Coronary artery (tissue), 2 donors: ENCODE data around the gene SSU72.
"Not testable (repeated sequence)": the region's sequence is repeated elsewhere in the genome, so short reads cannot be mapped to it uniquely, and the experiment has no call there.

Source experiments
- DNase-seq: peaks from one replicate; pipeline ENCODE4 v3.0.0-alpha.2; 2017; ENCODE audit warnings: low spot score
- H3K27ac ChIP-seq, 2 donors: fragments of 200-600 bp; sonication (generic); one replicate each; pipeline ENCODE4 v1.5.1; 2016 to 2019
- H3K4me3 ChIP-seq: fragments of 200-600 bp; sonication (generic); 2 replicates; pipeline ENCODE4 v1.5.1; 2016; ENCODE audit warnings: mild to moderate bottlenecking, moderate library complexity
- CTCF ChIP-seq: fragments of 200-600 bp; sonication (generic); IDR thresholded peaks from one replicate; pipeline ENCODE4 v1.5.1; 2019; ENCODE audit warnings: antibody characterized with exemption

SSU72 gene

GRCh38 chr1:1517973-1518620 is 56.6 kb downstream of the SSU72 start:
- H3K27ac ChIP-seq: no peak overlapping the region
- no peak for DNase-seq
- no peak for TF ChIP-seq CTCF
- H3K4me3 ChIP-seq: no peak overlapping the region

DNA sequence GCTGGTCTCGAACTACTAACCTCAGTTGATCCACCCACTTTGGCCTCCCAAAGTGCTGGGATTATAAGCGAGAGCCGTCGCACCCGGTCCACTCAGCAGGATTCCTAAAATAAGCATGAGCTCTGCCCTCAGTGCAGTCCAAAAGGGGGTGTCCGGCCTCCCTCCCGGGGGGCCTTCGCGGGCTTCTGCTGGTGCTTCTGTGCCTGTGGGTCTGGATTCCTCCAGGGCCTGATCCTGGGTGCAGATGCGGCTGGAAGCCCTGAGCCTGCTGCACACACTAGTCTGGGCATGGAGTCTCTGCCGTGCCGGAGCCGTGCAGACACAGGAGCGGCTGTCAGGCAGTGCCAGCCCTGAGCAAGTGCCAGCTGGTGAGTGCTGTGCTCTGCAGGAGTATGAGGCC is 57.7 kb downstream of the SSU72 start:
- not testable (repeated sequence) for H3K27ac ChIP-seq, H3K4me3 ChIP-seq, DNase-seq

- not testable (repeated sequence) for H3K4me3 ChIP-seq, DNase-seq, H3K27ac ChIP-seq
These were observed 60.3 kb downstream of the SSU72 start for GRCh38 chr1:1514376-1514775.

- not testable (repeated sequence) for DNase-seq
These were observed 61.0 kb downstream of the SSU72 start for GRCh38 chr1:1513675-1514074.

GRCh38 chr1:1512425-1512824 is 62.2 kb downstream of the SSU72 start:
- Histone ChIP-seq H3K4me3 (peak overlapping the region; percentile 79), H3K27ac (peak overlapping the region in 1 of 2 donors; percentile 91)
- not testable (repeated sequence) for DNase-seq

More at GRCh38 chr1:1513675-1514074, 61.0 kb downstream of the SSU72 start:
- not testable (repeated sequence) for H3K27ac ChIP-seq, H3K4me3 ChIP-seq

DNA sequence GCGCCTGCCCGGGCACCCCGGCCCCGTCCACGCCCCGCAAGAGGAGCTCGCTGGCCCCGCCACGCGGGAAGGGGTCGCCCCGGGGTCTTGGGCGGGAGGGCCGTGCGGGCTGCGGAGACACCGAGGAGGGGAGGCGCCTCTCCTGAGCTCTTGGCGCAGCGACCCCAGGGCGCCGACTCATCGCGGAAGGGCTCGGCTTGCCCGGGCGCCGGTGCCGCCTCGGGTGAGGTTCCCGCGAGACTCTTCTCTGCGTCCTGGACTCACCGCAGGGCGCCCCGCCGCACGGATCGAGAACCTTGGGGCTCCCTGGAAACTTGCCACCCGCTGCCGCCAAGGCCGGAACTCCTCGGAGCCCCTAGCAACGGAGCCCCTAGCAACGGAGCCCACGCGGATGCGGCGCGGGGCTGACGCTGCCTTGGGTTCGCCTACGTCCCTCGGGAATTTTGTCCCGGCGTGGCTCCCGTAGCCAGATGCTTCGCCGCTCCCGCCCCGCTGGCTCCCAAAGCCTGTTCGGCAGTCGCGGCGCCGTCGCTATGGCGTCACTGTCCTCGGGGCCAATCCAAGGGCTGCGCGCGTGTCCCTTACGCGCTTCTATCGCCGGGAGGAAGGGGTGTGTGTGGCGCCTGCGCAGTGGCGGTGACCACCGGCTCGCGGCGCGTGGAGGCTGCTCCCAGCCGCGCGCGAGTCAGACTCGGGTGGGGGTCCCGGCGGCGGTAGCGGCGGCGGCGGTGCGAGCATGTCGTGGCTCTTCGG is 63.0 kb downstream of the SSU72 start, which contains the start of gene ATAD3A:
Gene ATAD3A, plus strand, starts transcription at position 630 of the 753 bp plus-strand sequence. Its CDS starts 107 bp downstream, at position 737.
- DNase-seq: peak; percentile 97
- Histone ChIP-seq H3K4me3 (peak within 1 kb of the TSS; percentile 79), H3K27ac (peak within 1 kb of the TSS; percentile 87 to 91)
- TF ChIP-seq CTCF: no peak

DNA sequence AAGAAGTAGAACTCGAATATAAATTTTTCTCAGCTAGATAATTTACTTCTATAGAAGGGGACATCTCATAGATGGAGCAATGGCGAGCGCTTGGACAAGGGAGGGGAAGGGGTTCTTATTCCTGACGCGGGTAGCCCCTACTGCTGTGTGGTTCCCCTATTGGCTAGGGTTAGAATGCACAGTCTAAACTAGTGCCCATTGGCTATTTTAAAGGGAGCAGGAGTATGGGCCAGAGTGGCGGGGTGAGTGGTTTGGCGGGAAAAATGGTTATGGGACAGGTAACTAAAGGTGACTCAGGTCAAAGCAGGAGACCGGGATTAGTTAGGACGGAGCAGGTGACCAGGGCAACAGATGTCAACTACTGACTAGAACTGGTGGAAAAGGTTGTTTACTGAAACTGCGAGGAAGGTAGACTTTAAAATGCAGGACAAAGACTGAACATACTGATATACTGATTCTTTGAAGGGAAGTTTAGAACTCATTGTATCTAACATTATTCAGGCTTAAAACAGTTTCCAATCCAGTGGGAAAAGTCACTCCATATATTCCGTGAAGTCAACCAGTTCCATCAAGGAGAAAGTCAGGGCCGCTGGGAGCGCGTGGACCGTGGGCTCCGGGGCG is 63.6 kb downstream of the SSU72 start:
- no peak for TF ChIP-seq CTCF
- Histone ChIP-seq H3K4me3 (peak overlapping the region; percentile 79), H3K27ac (peak overlapping the region; percentile 87 to 91)
- DNase-seq: no peak

DNA sequence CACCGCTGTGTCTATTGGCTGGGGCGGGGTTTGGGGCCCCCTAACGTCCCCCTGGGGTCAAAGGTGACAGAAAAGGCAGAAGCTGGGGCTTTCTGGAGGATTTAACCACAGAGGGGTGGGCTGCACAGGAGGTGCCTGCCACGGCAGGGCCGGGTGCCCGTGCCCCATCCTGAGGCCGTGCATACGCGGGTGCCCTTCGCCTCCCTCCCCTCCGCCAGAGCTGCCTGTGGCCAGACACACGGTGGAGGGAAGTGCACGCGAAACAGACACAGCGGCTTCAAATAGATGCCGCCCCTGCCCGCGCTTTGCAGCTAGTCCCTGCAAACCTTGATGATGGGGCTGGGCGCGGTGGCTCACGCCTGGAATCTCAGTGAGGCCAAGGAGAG is 65.2 kb downstream of the SSU72 start:
- H3K27ac ChIP-seq, H3K4me3 ChIP-seq, DNase-seq: not testable (repeated sequence)

DNA sequence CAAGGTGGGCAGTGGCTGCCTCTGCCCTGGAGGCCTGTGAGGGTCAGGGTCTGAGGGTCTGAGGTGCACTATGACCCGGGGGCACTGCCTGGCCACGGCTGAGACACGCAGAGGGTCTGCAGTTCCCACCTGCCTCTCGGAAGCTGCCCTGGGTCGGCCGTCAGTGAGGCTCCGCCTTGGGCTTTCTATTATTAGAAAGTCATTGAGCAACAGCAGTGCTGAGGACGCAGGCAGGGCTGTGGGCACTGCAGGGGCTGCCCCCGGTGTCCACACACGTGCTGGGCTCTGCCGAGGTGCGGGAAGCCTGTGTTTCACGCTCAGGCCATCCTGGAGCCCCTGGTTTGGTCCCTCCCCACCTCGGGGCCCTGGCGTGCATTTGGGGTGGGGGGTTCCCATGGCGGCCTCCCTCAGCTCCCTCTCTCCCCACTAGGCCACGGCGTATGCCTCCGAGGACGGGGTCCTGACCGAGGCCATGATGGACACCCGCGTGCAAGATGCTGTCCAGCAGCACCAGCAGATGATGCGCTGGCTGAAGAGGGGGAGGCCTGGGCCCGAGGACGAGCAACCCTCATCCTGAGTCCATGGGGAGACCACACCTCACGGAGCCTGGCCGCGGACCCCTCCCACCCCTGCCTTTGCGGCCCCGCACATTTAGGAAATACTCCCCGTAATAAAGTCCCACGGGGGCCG is 65.7 kb downstream of the SSU72 start:
- H3K4me3 ChIP-seq, H3K27ac ChIP-seq, DNase-seq: not testable (repeated sequence)

DNA sequence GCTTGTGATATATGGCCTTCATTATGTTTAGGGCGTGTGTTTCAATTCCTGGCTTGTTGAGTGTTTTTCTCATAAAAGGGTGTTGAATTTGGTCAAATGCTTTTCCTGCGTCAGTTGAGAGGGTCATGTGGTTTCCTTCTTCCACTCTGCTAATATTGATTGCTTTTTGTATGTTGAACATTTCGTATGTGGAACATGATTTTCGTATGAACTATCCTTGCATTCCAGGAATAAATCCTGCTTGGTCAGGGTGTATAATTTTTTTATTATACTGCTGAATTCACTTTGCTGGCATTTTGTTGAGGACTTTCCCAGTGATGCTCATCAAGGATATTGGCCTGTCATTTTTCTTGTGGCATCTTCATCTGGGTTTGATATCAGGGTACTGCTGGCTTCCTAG is 67.4 kb downstream of the SSU72 start:
- H3K27ac ChIP-seq: no peak overlapping the region
- no peak overlapping the region for H3K4me3 ChIP-seq
- no peak for TF ChIP-seq CTCF
- DNase-seq: no peak

DNA sequence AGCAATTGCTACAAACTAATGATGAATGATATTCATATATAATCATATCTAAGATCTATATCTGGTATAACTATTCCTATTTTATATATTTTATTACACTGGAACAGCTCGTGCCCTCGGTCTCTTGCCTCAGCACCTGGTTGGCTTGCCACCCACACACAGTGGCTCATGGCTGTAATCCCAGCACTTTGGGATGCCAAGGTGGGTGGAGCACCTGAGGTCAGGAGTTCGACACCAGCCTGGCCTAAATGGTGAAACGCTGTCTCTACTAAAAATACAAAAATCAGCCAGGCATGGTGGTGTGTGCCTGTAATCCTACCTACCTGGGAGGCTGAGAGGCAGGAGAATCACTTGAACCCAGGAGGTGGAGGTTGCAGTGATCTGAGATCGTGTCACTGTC is 68.9 kb downstream of the SSU72 start:
- not testable (repeated sequence) for H3K4me3 ChIP-seq, DNase-seq
- peak overlapping the region; percentile 57 to 81 for H3K27ac ChIP-seq
